ENCODE data around the gene RIBC2. TPM values are rescaled to one million over a fixed set of nuclear protein-coding genes. Genes with fewer than 3 reads are reported as not detected.
"Not testable (repeated sequence)": the region's sequence is repeated elsewhere in the genome, so short reads cannot be mapped to it uniquely, and the experiment has no call there.

RIBC2 gene
- polyA plus RNA-seq, 3 donors from 2014 or later = 0.13 TPM; not detected in 2

GRCh38 chr22:45456811-45457210, 43.3 kb downstream of the RIBC2 start:
- Mint-ChIP-seq H3K4me3 (no peak overlapping the region), H3K4me1 (no peaks in the 10 kb centered on the region), H3K27ac (no peak overlapping the region), H3K27me3 (ENCODE audit: low read depth in 3 of 3) (peaks cover 3 to 4% (median 3%) of the 10 kb centered on the region in 3 donors), H3K9me3 (no peaks in the 10 kb centered on the region), H3K36me3 (no peaks in the 10 kb centered on the region)
- no peak for DNase-seq

- Mint-ChIP-seq H3K4me3 (no peak overlapping the region), H3K9me3 (no peaks in the 10 kb centered on the region), H3K4me1 (no peaks in the 10 kb centered on the region), H3K27me3 (ENCODE audit: low read depth in 3 of 3) (peaks cover 1 to 5% (median 2%) of the 10 kb centered on the region in 3 donors), H3K27ac (no peak overlapping the region), H3K36me3 (no peaks in the 10 kb centered on the region)
- no peak for DNase-seq
Measured at GRCh38 chr22:45458532-45458931, 45.0 kb downstream of the RIBC2 start.

GRCh38 chr22:45459235-45459634, 45.7 kb downstream of the RIBC2 start:
- Mint-ChIP-seq H3K27ac (no peak overlapping the region), H3K4me1 (no peaks in the 10 kb centered on the region), H3K27me3 (ENCODE audit: low read depth in 3 of 3) (peaks cover 1 to 5% (median 2%) of the 10 kb centered on the region in 3 donors), H3K36me3 (no peaks in the 10 kb centered on the region), H3K9me3 (no peaks in the 10 kb centered on the region), H3K4me3 (no peak overlapping the region)
- no peak for DNase-seq

- Mint-ChIP-seq H3K36me3 (no peaks in the 10 kb centered on the region), H3K9me3 (no peaks in the 10 kb centered on the region), H3K4me1 (no peaks in the 10 kb centered on the region), H3K4me3 (no peak overlapping the region), H3K27ac (no peak overlapping the region), H3K27me3 (ENCODE audit: low read depth in 3 of 3) (peaks cover 1 to 5% (median 4%) of the 10 kb centered on the region in 3 donors)
- no peak for DNase-seq
Measured at GRCh38 chr22:45460288-45461109, 47.0 kb downstream of the RIBC2 start.

GRCh38 chr22:45462034-45462655, 48.7 kb downstream of the RIBC2 start:
- Mint-ChIP-seq H3K27ac (no peak overlapping the region), H3K27me3 (ENCODE audit: low read depth in 3 of 3) (peaks cover 1 to 5% (median 3%) of the 10 kb centered on the region in 3 donors), H3K36me3 (no peaks in the 10 kb centered on the region), H3K4me3 (no peak overlapping the region), H3K4me1 (no peaks in the 10 kb centered on the region), H3K9me3 (no peaks in the 10 kb centered on the region)
- DNase-seq = no peak

GRCh38 chr22:45463691-45464090, 50.2 kb downstream of the RIBC2 start:
- H3K36me3 Mint-ChIP-seq; H3K4me1 Mint-ChIP-seq; H3K27me3 Mint-ChIP-seq (ENCODE audit: low read depth in 3 of 3); DNase-seq; H3K9me3 Mint-ChIP-seq; H3K4me3 Mint-ChIP-seq; H3K27ac Mint-ChIP-seq: not testable (repeated sequence)

- H3K4me1 Mint-ChIP-seq = no peaks in the 10 kb centered on the region
Measured at GRCh38 chr22:45465633-45466032, 52.1 kb downstream of the RIBC2 start.

GRCh38 chr22:45468872-45469271, 55.4 kb downstream of the RIBC2 start:
- H3K36me3 Mint-ChIP-seq = no peaks in the 10 kb centered on the region
- no peak for DNase-seq
- H3K4me3 Mint-ChIP-seq = no peak overlapping the region
- H3K4me1 Mint-ChIP-seq = no peaks in the 10 kb centered on the region
- no peaks in the 10 kb centered on the region for H3K9me3 Mint-ChIP-seq
- H3K27me3 Mint-ChIP-seq (ENCODE audit: low read depth in 3 of 3) = peaks cover 2 to 7% (median 3%) of the 10 kb centered on the region in 3 donors
- H3K27ac Mint-ChIP-seq = no peak overlapping the region

More at GRCh38 chr22:45465633-45466032, 52.1 kb downstream of the RIBC2 start:
- Mint-ChIP-seq H3K27me3 (ENCODE audit: low read depth in 3 of 3) (peaks cover 2 to 6% (median 4%) of the 10 kb centered on the region in 3 donors), H3K27ac (no peak overlapping the region), H3K4me3 (no peak overlapping the region), H3K9me3 (no peaks in the 10 kb centered on the region), H3K36me3 (no peaks in the 10 kb centered on the region)
- DNase-seq = no peak

- Mint-ChIP-seq H3K27ac (no peak overlapping the region), H3K4me3 (no peak overlapping the region), H3K27me3 (ENCODE audit: low read depth in 3 of 3) (peaks cover 2 to 6% (median 3%) of the 10 kb centered on the region in 3 donors), H3K36me3 (no peaks in the 10 kb centered on the region), H3K9me3 (no peaks in the 10 kb centered on the region), H3K4me1 (no peaks in the 10 kb centered on the region)
- DNase-seq = no peak
Measured at GRCh38 chr22:45469281-45470073, 56.0 kb downstream of the RIBC2 start.

- H3K27ac Mint-ChIP-seq = no peak overlapping the region
- H3K9me3 Mint-ChIP-seq = no peaks in the 10 kb centered on the region
- DNase-seq = no peak
- H3K36me3 Mint-ChIP-seq = no peaks in the 10 kb centered on the region
- no peak overlapping the region for H3K4me3 Mint-ChIP-seq
- H3K27me3 Mint-ChIP-seq (ENCODE audit: low read depth in 3 of 3) = peaks cover 3 to 5% (median 4%) of the 10 kb centered on the region in 3 donors
- no peaks in the 10 kb centered on the region for H3K4me1 Mint-ChIP-seq
Measured at GRCh38 chr22:45470871-45471270, 57.4 kb downstream of the RIBC2 start.

GRCh38 chr22:45472426-45472825, 58.9 kb downstream of the RIBC2 start:
- H3K36me3 Mint-ChIP-seq = no peaks in the 10 kb centered on the region
- no peak for DNase-seq
- H3K27ac Mint-ChIP-seq = no peak overlapping the region
- H3K4me3 Mint-ChIP-seq = no peak overlapping the region
- H3K4me1 Mint-ChIP-seq = no peaks in the 10 kb centered on the region
- no peaks in the 10 kb centered on the region for H3K9me3 Mint-ChIP-seq
- peaks cover 3 to 7% (median 3%) of the 10 kb centered on the region in 3 donors for H3K27me3 Mint-ChIP-seq (ENCODE audit: low read depth in 3 of 3)

GRCh38 chr22:45473626-45474237, 60.2 kb downstream of the RIBC2 start:
- Mint-ChIP-seq H3K4me1 (no peaks in the 10 kb centered on the region), H3K27ac (no peak overlapping the region)

GRCh38 chr22:45475063-45475747, 61.7 kb downstream of the RIBC2 start:
- Mint-ChIP-seq H3K27me3 (ENCODE audit: low read depth in 3 of 3) (peaks cover 2 to 8% (median 5%) of the 10 kb centered on the region in 3 donors), H3K9me3 (no peaks in the 10 kb centered on the region), H3K27ac (no peak overlapping the region), H3K4me1 (no peaks in the 10 kb centered on the region), H3K36me3 (no peaks in the 10 kb centered on the region), H3K4me3 (no peak overlapping the region)
- DNase-seq = no peak

More at GRCh38 chr22:45473626-45474237, 60.2 kb downstream of the RIBC2 start:
- Mint-ChIP-seq H3K27me3 (ENCODE audit: low read depth in 3 of 3) (peaks cover 2 to 8% (median 5%) of the 10 kb centered on the region in 3 donors), H3K9me3 (no peaks in the 10 kb centered on the region), H3K4me3 (no peak overlapping the region), H3K36me3 (no peaks in the 10 kb centered on the region)
- no peak for DNase-seq
